Muscle layer of duodenum (tissue), 2 donors: ENCODE results near the gene P3H1.
"Not testable (repeated sequence)": the region's sequence is repeated elsewhere in the genome, so short reads cannot be mapped to it uniquely, and the experiment has no call there.

ENCODE experiments used
- H3K27ac ChIP-seq: one replicate; pipeline ENCODE4 v1.7.0; 2013; ENCODE audit warnings: mild to moderate bottlenecking, low read length
- H3K27me3 ChIP-seq: one replicate; pipeline ENCODE4 v1.7.0; 2013; ENCODE audit warnings: low read depth, mild to moderate bottlenecking, control low read depth, low read length
- H3K36me3 ChIP-seq, 2 donors: one replicate each; pipeline ENCODE4 v1.7.0; 2013; ENCODE audit warnings: low read length in 2 of 2, control low read depth in 1 of 2, mild to moderate bottlenecking in 1 of 2; ENCODE audit not compliant: insufficient read depth in 2 of 2, control insufficient read depth in 1 of 2
- H3K4me1 ChIP-seq, 2 donors: one replicate each; pipeline ENCODE4 v1.7.0; 2013; ENCODE audit warnings: low read length in 2 of 2, mild to moderate bottlenecking in 2 of 2, control low read depth in 1 of 2, moderate library complexity in 1 of 2; ENCODE audit not compliant: insufficient read depth in 2 of 2, control insufficient read depth in 1 of 2
- H3K4me3 ChIP-seq, 2 donors: one replicate each; pipeline ENCODE4 v1.7.0; 2013; ENCODE audit warnings: low read length in 2 of 2, low read depth in 1 of 2, mild to moderate bottlenecking in 1 of 2
- H3K9me3 ChIP-seq, 2 donors: one replicate each; pipeline ENCODE4 v1.7.0; 2013; ENCODE audit warnings: low read length in 2 of 2, control low read depth in 1 of 2, mild to moderate bottlenecking in 1 of 2; ENCODE audit not compliant: control insufficient read depth in 1 of 2
- donor health status: healthy.

The P3H1 gene

GRCh38 chr1:42735477-42736105 is 31.2 kb downstream of the P3H1 start:
- Histone ChIP-seq H3K9me3 (no peaks in the 10 kb centered on the region), H3K4me1 (no peaks in the 10 kb centered on the region), H3K4me3 (no peak overlapping the region), H3K27me3 (no peaks in the 10 kb centered on the region), H3K36me3 (no peaks in the 10 kb centered on the region), H3K27ac (no peak overlapping the region)

DNA sequence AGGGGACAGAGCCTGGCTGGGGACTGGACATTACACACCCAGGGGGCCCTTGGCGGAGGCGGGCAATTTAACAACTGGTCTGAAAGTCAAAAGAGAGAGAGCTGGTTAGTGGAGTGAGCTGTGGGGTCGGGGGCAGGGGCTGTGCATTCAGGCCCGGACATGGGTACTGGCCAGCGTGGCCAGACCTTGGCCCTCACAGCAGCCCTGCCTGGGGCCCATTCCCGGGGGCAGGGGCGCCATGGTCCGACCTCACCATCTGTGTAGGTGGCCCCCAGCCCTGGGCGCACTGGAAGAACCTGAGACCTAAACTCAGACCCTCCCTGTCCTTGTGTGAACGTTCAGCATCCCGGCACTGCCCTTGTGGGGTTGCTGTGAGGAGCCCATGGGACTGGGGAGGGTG is 31.8 kb downstream of the P3H1 start:
- Histone ChIP-seq H3K27ac (no peak overlapping the region), H3K27me3 (no peaks in the 10 kb centered on the region), H3K9me3 (no peaks in the 10 kb centered on the region), H3K4me1 (no peaks in the 10 kb centered on the region), H3K36me3 (no peaks in the 10 kb centered on the region), H3K4me3 (no peak overlapping the region)

- Histone ChIP-seq H3K36me3 (no peaks in the 10 kb centered on the region), H3K4me3 (no peak overlapping the region), H3K4me1 (no peaks in the 10 kb centered on the region), H3K27ac (no peak overlapping the region), H3K27me3 (no peaks in the 10 kb centered on the region), H3K9me3 (no peaks in the 10 kb centered on the region)
Measured at GRCh38 chr1:42734201-42735035, 32.4 kb downstream of the P3H1 start.

- no peaks in the 10 kb centered on the region for H3K4me1 ChIP-seq
- no peak overlapping the region for H3K4me3 ChIP-seq
- no peak overlapping the region for H3K27ac ChIP-seq
- no peaks in the 10 kb centered on the region for H3K27me3 ChIP-seq
- H3K9me3 ChIP-seq: no peaks in the 10 kb centered on the region
- no peaks in the 10 kb centered on the region for H3K36me3 ChIP-seq
Measured at GRCh38 chr1:42733415-42734200, 33.2 kb downstream of the P3H1 start.

DNA sequence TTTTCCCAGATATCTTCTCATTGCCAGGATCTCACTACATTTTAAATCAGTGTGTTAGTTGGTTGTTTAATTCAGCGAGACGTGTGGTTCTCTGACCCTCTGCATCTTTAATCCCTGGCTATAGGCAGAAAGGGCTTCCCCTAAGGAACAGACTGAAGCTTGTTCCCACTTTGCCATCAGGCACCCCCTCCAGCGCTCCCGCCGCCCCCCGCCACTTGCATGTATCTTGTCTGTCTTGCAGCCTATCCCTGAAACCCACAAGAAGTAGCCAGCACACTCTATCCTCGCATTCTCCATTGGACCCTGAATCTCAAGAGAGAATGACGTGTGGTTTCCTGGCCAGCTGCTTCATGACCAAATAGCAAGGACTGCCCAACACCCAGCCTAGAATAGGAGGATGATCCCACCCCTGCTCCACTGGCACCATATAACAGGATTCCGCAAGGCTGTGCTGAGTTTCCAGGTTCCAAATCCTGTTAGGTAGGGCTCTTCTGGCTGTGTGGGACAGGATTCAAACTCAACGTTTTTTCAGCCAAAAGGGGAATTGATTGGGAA is 34.6 kb downstream of the P3H1 start:
- H3K27ac ChIP-seq: no peak overlapping the region
- H3K36me3 ChIP-seq: no peaks in the 10 kb centered on the region
- H3K9me3 ChIP-seq: no peaks in the 10 kb centered on the region
- H3K4me1 ChIP-seq: no peaks in the 10 kb centered on the region
- no peaks in the 10 kb centered on the region for H3K27me3 ChIP-seq
- H3K4me3 ChIP-seq: no peak overlapping the region

- Histone ChIP-seq H3K27me3 (no peaks in the 10 kb centered on the region), H3K4me3 (no peak overlapping the region), H3K9me3 (no peaks in the 10 kb centered on the region), H3K36me3 (no peaks in the 10 kb centered on the region), H3K27ac (no peak overlapping the region), H3K4me1 (no peaks in the 10 kb centered on the region)
Measured at GRCh38 chr1:42731585-42731984, 35.2 kb downstream of the P3H1 start.

GRCh38 chr1:42730988-42731387 is 35.8 kb downstream of the P3H1 start:
- Histone ChIP-seq H3K27me3 (no peaks in the 10 kb centered on the region), H3K27ac (no peak overlapping the region), H3K4me3 (no peak overlapping the region)

DNA sequence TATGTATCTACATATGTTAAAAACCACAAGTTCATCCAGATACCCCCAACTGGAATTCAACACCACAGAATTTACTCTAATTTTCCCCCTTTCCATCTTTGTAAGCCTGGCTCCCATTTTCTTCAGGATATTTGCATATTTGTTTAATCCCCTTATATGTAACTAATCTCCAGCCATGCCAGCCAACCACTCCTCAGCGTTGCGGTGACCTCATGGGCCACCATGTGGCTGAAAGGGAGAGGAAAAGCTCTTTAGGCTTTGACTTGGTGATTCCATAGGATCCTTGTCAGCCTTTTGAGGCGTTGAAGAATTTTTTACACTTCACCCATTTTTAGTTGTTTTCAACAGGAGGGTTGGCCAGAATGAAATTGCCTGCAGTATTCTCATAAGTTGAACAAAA is 36.8 kb downstream of the P3H1 start:
- H3K9me3 ChIP-seq: no peaks in the 10 kb centered on the region

More at GRCh38 chr1:42730988-42731387, 35.8 kb downstream of the P3H1 start:
- Histone ChIP-seq H3K9me3 (no peaks in the 10 kb centered on the region), H3K4me1 (no peaks in the 10 kb centered on the region), H3K36me3 (no peaks in the 10 kb centered on the region)

DNA sequence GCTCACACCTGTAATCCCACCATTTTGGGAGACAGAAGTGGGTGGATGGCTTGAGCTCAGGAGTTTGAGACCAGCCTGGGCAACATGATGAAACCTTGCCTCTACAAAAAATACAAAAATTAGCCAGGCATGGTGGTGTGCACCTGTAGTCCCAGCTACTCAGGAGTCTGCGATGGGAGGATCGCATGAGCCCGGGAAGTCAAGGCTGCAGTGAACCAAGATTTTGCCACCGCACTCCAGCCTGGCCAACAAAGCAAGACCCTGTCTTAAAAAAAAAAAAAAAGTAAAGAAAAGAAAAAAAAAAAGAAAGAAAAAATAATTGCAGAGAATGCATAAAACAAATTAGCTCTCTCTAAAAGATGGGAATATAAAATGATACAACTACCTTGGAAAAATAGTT is 41.0 kb downstream of the P3H1 start:
- not testable (repeated sequence) for H3K4me1 ChIP-seq, H3K4me3 ChIP-seq, H3K27me3 ChIP-seq, H3K9me3 ChIP-seq, H3K36me3 ChIP-seq, H3K27ac ChIP-seq

More for the DNA sequence above, 36.8 kb downstream of the P3H1 start:
- Histone ChIP-seq H3K4me3 (no peak overlapping the region), H3K36me3 (no peaks in the 10 kb centered on the region), H3K4me1 (no peaks in the 10 kb centered on the region), H3K27me3 (no peaks in the 10 kb centered on the region), H3K27ac (no peak overlapping the region)

- Histone ChIP-seq H3K9me3 (no peaks in the 10 kb centered on the region), H3K4me1 (no peaks in the 10 kb centered on the region), H3K27me3 (no peaks in the 10 kb centered on the region), H3K36me3 (no peaks in the 10 kb centered on the region), H3K27ac (no peak overlapping the region), H3K4me3 (no peak overlapping the region)
Measured at GRCh38 chr1:42723511-42723910, 43.3 kb downstream of the P3H1 start.

GRCh38 chr1:42722403-42722802 is 44.4 kb downstream of the P3H1 start:
- not testable (repeated sequence) for H3K27me3 ChIP-seq, H3K27ac ChIP-seq, H3K4me3 ChIP-seq, H3K9me3 ChIP-seq, H3K36me3 ChIP-seq, H3K4me1 ChIP-seq
